B cell (primary cell): ENCODE results near the gene KSR2.

ENCODE experiments used
- CTCF ChIP-seq: fragments of 200-600 bp; IDR thresholded peaks from one replicate; pipeline ENCODE4 v1.8.0; 2022; ENCODE audit warnings: antibody characterized with exemption, mild to moderate bottlenecking
- EZH2 ChIP-seq: IDR thresholded peaks from 2 replicates; pipeline ENCODE4 v1.6.1; 2012; ENCODE audit warnings: borderline replicate concordance, low read depth, mild to moderate bottlenecking, moderate library complexity, low read length; ENCODE audit not compliant: insufficient read depth, poor library complexity, severe bottlenecking

GRCh38 chr12:117649796-117650195 lies 319.0 kb downstream of the KSR2 start:
- TF ChIP-seq CTCF (no peak), EZH2 (no peak)
